Mammary epithelial cell (primary cell): ENCODE data around the gene C6orf163.
"Not testable (repeated sequence)": the region's sequence is repeated elsewhere in the genome, so short reads cannot be mapped to it uniquely, and the experiment has no call there.

Experiments used
- CTCF ChIP-seq, 2 donors: IDR thresholded peaks in 1 of 2; conservative IDR thresholded peaks in 1 of 2; 2 replicates each; pipeline ENCODE4 v1.5.1; 2011 to 2012; ENCODE audit warnings: inconsistent platforms in 2 of 2, low read length in 2 of 2, mild to moderate bottlenecking in 2 of 2, control low read depth in 1 of 2, low read depth in 1 of 2; ENCODE audit not compliant: insufficient read depth in 1 of 2; ENCODE audit errors: extremely low read depth in 1 of 2
- EZH2 ChIP-seq: IDR thresholded peaks from 2 replicates; pipeline ENCODE4 v1.6.1; 2012; ENCODE audit warnings: low read length, inconsistent platforms, borderline replicate concordance

DNA sequence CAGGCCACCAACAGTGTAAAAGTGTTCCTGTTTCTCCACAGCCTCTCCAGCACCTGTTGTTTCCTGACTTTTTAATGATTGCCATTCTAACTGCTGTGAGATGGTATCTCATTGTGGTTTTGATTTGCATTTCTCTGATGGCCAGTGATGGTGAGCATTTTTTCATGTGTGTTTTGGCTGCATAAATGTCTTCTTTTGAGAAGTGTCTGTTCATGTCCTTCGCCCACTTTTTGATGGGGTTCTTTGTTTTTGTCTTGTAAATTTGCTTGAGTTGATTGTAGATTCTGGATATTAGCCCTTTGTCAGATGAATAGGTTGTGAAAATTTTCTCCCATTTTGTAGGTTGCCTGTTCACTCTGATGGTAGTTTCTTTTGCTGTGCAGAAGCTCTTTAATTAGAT lies 20.7 kb upstream of the C6orf163 start:
- not testable (repeated sequence) for TF ChIP-seq CTCF (conservative IDR thresholded peaks at IDR 0.05 in 1 of 2, IDR thresholded peaks at IDR 0.05 in 1 of 2; ENCODE audit: extremely low read depth in 1 of 2, insufficient read depth in 1 of 2, low read depth in 1 of 2, low read length in 2 of 2); EZH2
